Transverse colon (tissue), 4 donors: ENCODE measurements around the gene EIF2S2. TPM values are rescaled to one million over a fixed set of nuclear protein-coding genes. Genes with fewer than 3 reads are reported as not detected.
A peak's percentile ranks its signal among the peaks of the same experiment; 100 is the strongest.

Experiments used
- DNase-seq: peaks from one replicate; pipeline ENCODE4 v3.0.0-alpha.2; 2019
- H3K27ac ChIP-seq, 4 donors: fragments of 200-600 bp; sonication (generic); 2 replicates each; pipeline ENCODE4 v1.5.1; 2016 to 2018; ENCODE audit warnings: inconsistent platforms in 4 of 4
- H3K27me3 ChIP-seq: fragments of 200-600 bp; sonication (generic); 2 replicates; pipeline ENCODE4 v1.5.1; 2017; ENCODE audit warnings: inconsistent platforms
- H3K36me3 ChIP-seq, 4 donors: fragments of 200-600 bp; sonication (generic); 2 replicates each; pipeline ENCODE4 v1.5.1; 2017 to 2019; ENCODE audit warnings: inconsistent platforms in 4 of 4
- H3K4me1 ChIP-seq, 4 donors: fragments of 200-600 bp; sonication (generic); 2 replicates each; pipeline ENCODE4 v1.5.1; 2017 to 2020; ENCODE audit warnings: inconsistent platforms in 4 of 4
- H3K4me3 ChIP-seq, 4 donors: fragments of 200-600 bp; sonication (generic); 1 replicate in 1 of 4; 2 replicates in 3 of 4; pipeline versions ENCODE4 v1.5.1 to v1.6.1; 2017 to 2019; ENCODE audit warnings: inconsistent platforms in 4 of 4
- H3K9me3 ChIP-seq, 2 donors: fragments of 200-600 bp; sonication (generic); 2 replicates each; pipeline ENCODE4 v1.5.1; 2017 to 2019; ENCODE audit warnings: inconsistent platforms in 2 of 2
- CTCF ChIP-seq, 5 experiments: fragments of 200-600 bp in 3 of 5; fragments of 450-650 bp in 2 of 5; sonication (generic) in 3 of 5; IDR thresholded peaks; 1 replicate in 2 of 5; 2 replicates in 3 of 5; pipeline ENCODE4 v1.5.1; 2016 to 2017; ENCODE audit warnings: antibody characterized with exemption in 5 of 5, inconsistent platforms in 3 of 5, mild to moderate bottlenecking in 2 of 5, moderate library complexity in 1 of 5
- EP300 ChIP-seq: sonication (generic); formaldehyde crosslinking; IDR thresholded peaks from one replicate; pipeline ENCODE4 v1.6.1; 2017; ENCODE audit warnings: antibody characterized with exemption, low read depth
- POLR2A ChIP-seq: fragments of 450-650 bp; IDR thresholded peaks from one replicate; pipeline ENCODE4 v1.6.1; 2016; ENCODE audit warnings: antibody characterized with exemption, mild to moderate bottlenecking, moderate library complexity
- POLR2AphosphoS5 ChIP-seq, 3 donors: sonication (generic); formaldehyde crosslinking; IDR thresholded peaks; one replicate each; pipeline ENCODE4 v1.6.1; 2016; ENCODE audit warnings: antibody characterized with exemption in 3 of 3
- WGBS, 2 donors: methylation state at CpG; one replicate each; pipeline ENCODE4 v1.1.5; 2018; ENCODE audit warnings: low coverage in 1 of 2; 5-methylcytosine and 5-hydroxymethylcytosine counted together
- in situ Hi-C, 4 donors: fragments of 200-750 bp; cut with MboI; loops; one replicate each; pipeline versions ENCODE4 v1.15.0 to v1.15.1; 2017; ENCODE audit warnings: low sequenced_read_pairs in 3 of 4, low pct_ligation_motif_present in 1 of 4, low pct_unique_long_range_greater_than_20kb in 1 of 4
- intact Hi-C: fragments of 100-400 bp; cut with DNase I; formaldehyde crosslinking; loops from one replicate; pipeline ENCODE4 v1.15.1; 2023; ENCODE audit warnings: low total_unique reads
- total RNA-seq, 4 donors: library from RNA; depleted of rRNA; stranded (reverse); fragments of >200 nt; gene quantifications; one replicate each; pipeline ENCODE4 v1.1.0, GENCODE V29; 2016

Gene EIF2S2
- total RNA-seq, 4 donors from 2014 or later = 15.3 to 42.1 (median 23.9) TPM

DNA sequence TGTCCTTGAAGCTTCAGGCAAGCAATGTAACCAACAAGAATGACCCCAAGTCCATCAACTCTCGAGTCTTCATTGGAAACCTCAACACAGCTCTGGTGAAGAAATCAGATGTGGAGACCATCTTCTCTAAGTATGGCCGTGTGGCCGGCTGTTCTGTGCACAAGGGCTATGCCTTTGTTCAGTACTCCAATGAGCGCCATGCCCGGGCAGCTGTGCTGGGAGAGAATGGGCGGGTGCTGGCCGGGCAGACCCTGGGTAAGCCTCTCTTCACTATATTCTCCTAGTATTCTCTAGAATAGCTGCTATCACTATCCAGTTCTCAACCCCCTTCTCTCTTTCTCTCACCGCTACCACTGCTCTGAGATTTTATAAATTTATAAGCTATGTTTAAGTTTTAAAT, 40.0 kb downstream of the EIF2S2 start:
- no peaks in the 10 kb centered on the region for H3K9me3 ChIP-seq
- in situ Hi-C loops (loop anchor here (25.0 kb wide), 2 partner anchors 135 to 210 kb away; no protein-coding TSS in a partner anchor), intact Hi-C loops (no loop called here)
- peaks cover 6 to 25% (median 10%) of the 10 kb centered on the region in 4 donors for H3K4me1 ChIP-seq
- H3K4me3 ChIP-seq = no peak overlapping the region
- H3K27ac ChIP-seq = no peak overlapping the region
- H3K27me3 ChIP-seq = no peaks in the 10 kb centered on the region
- TF ChIP-seq CTCF (IDR thresholded peaks at IDR 0.05) (no peak), POLR2A (no peak), EP300 (no peak), POLR2AphosphoS5 (IDR thresholded peaks at IDR 0.05) (no peak)
- 88 to 97% methylated on average over 5 to 8 of the region's 8 CpGs for WGBS, 2 donors
- no peak for DNase-seq
- peaks cover 0 to 22% (median 2%) of the 10 kb centered on the region in 4 donors for H3K36me3 ChIP-seq

DNA sequence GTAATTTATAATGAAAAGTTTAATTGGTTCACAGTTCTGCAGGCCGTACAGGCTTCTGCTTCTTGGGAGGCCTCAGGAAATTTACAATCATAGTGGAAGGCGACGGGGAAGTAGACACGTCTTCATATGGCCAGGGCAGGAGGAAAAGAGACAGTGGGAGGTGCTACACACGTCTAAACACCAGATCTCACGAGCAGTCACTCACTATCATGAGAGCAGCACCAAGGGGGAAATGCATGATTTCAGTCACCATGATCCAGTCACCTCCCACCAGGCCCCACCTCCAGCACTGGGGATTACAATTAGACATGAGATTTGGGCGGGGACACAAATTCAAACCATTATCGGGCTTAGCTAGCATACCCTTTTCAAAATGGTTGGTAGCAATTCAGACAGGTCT, 41.2 kb downstream of the EIF2S2 start:
- Histone ChIP-seq H3K27me3 (no peaks in the 10 kb centered on the region), H3K27ac (no peak overlapping the region), H3K9me3 (no peaks in the 10 kb centered on the region), H3K4me3 (no peak overlapping the region), H3K36me3 (peaks cover 0 to 16% (median 2%) of the 10 kb centered on the region in 4 donors), H3K4me1 (peaks cover 6 to 25% (median 10%) of the 10 kb centered on the region in 4 donors)
- WGBS, 2 donors = 75 to 79% methylated on average over 2 to 8 of the region's 8 CpGs
- DNase-seq = no peak
- in situ Hi-C loops = loop anchor here (25.0 kb wide), 2 partner anchors 134 to 209 kb away; no protein-coding TSS in a partner anchor
- TF ChIP-seq EP300 (no peak), POLR2AphosphoS5 (IDR thresholded peaks at IDR 0.05) (no peak), CTCF (IDR thresholded peaks at IDR 0.05) (no peak), POLR2A (no peak)
- intact Hi-C loops = no loop called here

DNA sequence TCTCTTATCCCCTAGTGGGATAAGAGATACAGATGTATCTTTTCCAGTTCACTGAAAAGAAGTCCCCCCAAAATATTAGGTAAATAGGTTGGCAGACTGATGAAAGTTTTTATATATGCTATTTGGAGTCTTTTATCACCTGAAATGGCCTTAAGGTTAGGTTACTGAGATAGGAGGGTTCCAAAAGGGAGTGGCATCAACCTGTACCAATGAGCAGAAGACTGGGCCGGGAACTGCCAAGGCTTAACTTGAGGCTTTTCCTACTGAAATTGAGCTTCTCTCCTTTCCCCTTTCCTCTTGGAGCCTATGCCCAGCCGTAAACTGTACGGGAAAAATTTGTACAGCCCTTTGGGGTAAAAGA, 42.0 kb downstream of the EIF2S2 start:
- Histone ChIP-seq H3K27ac (no peak overlapping the region), H3K36me3 (peaks cover 0 to 12% (median 2%) of the 10 kb centered on the region in 4 donors), H3K9me3 (no peaks in the 10 kb centered on the region), H3K4me3 (no peak overlapping the region), H3K27me3 (no peaks in the 10 kb centered on the region), H3K4me1 (peaks cover 6 to 33% (median 10%) of the 10 kb centered on the region in 4 donors)
- WGBS, 2 donors = 75 to 89% methylated on average over 2 to 3 of the region's 3 CpGs
- DNase-seq = no peak
- TF ChIP-seq POLR2A = no peak
- TF ChIP-seq POLR2AphosphoS5 (IDR thresholded peaks at IDR 0.05) = no peak
- peak in 1 of 5 experiments; percentile 5 for TF ChIP-seq CTCF (IDR thresholded peaks at IDR 0.05)
- intact Hi-C loops (no loop called here), in situ Hi-C loops (loop anchor here (25.0 kb wide), 2 partner anchors 133 to 208 kb away; no protein-coding TSS in a partner anchor)

DNA sequence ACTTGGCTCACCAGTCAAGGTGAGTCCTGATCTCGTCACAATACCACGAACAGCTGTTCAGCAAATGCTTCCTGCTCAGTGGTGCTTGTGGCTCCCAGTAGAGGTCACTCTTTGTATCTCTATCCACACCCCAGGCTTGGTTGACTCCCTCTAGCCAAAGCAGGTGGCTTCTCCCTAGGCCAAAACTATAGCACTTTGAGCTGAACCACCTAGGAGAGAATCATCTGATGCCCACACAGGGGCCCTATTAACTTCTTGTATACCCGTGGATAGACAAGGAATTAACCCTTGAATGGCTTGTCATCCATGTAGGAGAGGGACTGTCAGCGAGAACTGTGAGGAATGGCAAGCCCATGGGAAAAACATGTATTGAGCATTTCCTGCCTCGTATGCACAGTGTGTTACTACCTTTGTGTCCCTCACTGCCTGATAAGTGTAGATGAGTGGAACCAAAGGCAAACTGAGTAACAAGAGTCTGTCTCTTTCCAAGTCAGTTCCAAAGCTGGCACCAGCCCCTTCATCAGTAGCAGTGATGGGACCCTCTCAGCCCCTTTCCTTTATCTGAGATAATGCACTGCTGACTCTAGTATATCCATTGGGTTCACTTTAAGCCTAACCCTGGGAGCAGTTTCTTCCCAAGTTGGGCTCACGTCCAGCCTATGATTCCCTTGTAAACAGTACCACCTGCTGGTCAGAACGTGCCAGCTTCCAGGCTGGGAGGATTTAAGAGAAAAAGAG, 42.5 kb downstream of the EIF2S2 start:
- WGBS, 2 donors = 19 to 51% methylated on average over 2 to 7 of the region's 7 CpGs
- no peak overlapping the region for H3K4me3 ChIP-seq
- H3K27me3 ChIP-seq = no peaks in the 10 kb centered on the region
- peaks cover 0 to 12% (median 2%) of the 10 kb centered on the region in 4 donors for H3K36me3 ChIP-seq
- in situ Hi-C loops (loop anchor here (25.0 kb wide), 2 partner anchors 132 to 207 kb away; no protein-coding TSS in a partner anchor), intact Hi-C loops (loop anchor here (5.0 kb wide), 1 partner anchor 137 kb away; no protein-coding TSS in a partner anchor)
- peak; percentile 83 for DNase-seq
- H3K27ac ChIP-seq = peak overlapping the region; percentile 54 to 68 (median 58)
- H3K9me3 ChIP-seq = no peaks in the 10 kb centered on the region
- TF ChIP-seq POLR2AphosphoS5 (IDR thresholded peaks at IDR 0.05) (peak in 2 of 3 donors; percentile 26 to 75), CTCF (IDR thresholded peaks at IDR 0.05) (peak; percentile 78 to 92 (median 85)), POLR2A (no peak), EP300 (no peak)
- peaks cover 6 to 37% (median 10%) of the 10 kb centered on the region in 4 donors for H3K4me1 ChIP-seq
